Stimulated activated CD4-positive, alpha-beta T cell treated with anti-CD3 and anti-CD28 coated beads, Interleukin-4, amount 100 ng/mL, for 1 hour (primary cell): ENCODE measurements around the gene SEC16B.
"Not testable (repeated sequence)": the region's sequence is repeated elsewhere in the genome, so short reads cannot be mapped to it uniquely, and the experiment has no call there.

ENCODE experiments used
- DNase-seq: peaks from one replicate; pipeline ENCODE4 v3.0.0-alpha.2; 2020

SEC16B gene, protein sequence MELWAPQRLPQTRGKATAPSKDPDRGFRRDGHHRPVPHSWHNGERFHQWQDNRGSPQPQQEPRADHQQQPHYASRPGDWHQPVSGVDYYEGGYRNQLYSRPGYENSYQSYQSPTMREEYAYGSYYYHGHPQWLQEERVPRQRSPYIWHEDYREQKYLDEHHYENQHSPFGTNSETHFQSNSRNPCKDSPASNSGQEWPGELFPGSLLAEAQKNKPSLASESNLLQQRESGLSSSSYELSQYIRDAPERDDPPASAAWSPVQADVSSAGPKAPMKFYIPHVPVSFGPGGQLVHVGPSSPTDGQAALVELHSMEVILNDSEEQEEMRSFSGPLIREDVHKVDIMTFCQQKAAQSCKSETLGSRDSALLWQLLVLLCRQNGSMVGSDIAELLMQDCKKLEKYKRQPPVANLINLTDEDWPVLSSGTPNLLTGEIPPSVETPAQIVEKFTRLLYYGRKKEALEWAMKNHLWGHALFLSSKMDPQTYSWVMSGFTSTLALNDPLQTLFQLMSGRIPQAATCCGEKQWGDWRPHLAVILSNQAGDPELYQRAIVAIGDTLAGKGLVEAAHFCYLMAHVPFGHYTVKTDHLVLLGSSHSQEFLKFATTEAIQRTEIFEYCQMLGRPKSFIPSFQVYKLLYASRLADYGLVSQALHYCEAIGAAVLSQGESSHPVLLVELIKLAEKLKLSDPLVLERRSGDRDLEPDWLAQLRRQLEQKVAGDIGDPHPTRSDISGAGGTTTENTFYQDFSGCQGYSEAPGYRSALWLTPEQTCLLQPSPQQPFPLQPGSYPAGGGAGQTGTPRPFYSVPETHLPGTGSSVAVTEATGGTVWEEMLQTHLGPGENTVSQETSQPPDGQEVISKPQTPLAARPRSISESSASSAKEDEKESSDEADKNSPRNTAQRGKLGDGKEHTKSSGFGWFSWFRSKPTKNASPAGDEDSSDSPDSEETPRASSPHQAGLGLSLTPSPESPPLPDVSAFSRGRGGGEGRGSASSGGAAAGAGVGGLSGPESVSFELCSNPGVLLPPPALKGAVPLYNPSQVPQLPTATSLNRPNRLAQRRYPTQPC

DNA sequence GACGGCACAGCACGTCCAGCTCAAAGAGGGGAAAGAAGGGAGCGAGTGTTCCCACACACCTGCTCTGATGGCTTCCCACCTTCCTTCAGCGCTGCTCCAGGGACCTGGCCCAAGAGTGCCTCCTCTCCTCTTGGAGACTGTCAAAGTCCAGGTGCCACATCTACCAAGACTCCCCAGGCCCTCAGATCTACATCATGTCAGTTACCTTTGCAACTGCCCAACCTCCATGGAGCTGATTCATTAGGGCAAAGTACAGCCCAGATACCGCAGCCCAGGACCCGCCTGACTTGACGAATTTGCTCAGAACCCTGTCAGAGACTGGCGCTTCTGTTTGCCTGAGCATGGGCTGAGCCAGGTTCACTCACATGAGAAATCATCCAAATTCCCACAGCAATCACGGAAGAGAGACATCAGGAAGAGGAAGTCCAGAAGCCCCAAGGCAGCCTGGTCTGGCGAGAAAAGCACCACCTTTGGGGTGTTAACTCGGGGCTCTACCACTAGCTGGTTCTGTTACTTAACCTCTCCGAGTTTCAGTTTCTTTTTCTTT lies at the start of gene SEC16B:
Gene SEC16B, minus strand, starts transcription at position 234 of the 547 bp plus-strand sequence. CDS start 2,077 bp downstream, outside the sequence.
- DNase-seq, result no peak

GRCh38 chr1:178019622-178020021 lies 49.8 kb upstream of the SEC16B start:
- DNase-seq, result no peak

DNA sequence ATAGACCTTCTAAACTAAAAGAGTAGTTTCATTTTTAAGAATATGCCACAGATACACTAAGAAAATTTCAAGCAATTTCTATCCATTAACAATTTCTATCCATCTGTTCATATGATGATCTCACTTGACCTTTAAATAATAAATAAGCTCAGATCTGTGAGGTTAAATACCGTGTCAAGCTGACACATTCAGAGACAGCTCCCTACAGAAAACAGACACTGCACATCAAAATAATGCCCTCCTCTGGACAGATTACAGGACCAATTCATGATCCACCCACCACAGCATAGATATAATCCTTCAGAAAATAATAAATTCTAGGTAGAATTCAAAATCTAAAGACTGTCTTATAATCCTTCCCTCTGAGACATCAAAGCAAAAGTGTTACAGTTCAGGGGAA lies 49.4 kb upstream of the SEC16B start:
- DNase-seq, result no peak

DNA sequence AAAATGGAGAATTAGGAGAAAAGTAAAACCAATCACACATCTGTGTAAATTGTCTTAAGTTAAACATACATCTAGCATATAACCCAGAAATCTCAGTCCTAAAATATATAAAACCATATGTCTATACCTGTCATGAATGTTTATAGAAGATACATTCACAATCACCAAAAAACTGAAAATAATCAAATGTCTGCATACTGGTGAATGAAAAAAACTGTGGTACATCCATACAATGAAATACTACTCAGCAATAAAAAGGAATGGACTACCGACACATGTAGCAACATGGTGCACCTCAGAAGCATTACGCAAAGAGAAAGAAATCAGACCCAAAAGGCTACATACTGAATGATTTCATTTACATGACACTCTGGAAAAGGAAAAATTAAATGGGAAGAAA lies 47.7 kb upstream of the SEC16B start:
- no peak for DNase-seq

DNA sequence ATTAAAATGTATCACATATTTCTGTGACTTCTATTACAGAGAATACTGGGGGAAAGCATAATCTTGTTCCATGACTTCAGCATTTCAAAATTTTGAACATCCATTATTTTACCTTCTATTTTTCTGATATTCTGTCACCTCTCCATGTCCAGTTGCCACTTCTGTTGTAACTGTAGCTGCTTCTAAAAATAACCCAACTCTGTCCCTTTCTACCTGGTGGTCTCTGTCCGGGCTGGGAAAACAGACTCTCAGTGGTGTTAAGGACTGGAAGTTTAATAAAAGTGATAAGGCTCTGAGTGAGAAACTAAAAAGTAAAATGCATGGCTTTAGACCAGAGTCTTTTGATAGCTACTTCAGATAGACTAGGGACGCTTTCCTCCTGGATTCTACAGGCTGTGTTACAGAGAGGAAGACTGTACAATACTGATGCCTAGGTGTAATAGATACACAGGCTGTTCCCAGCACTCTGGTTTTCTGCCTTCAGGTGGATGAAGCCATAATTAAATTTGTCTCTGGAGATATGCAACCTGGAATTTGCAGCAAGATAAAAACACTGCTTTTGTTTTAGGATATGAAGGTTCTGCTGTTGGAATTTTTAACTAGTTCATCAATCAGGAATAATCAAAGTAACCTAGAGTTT lies 42.1 kb upstream of the SEC16B start:
- no peak for DNase-seq

GRCh38 chr1:178011465-178011828 lies 41.6 kb upstream of the SEC16B start:
- DNase-seq, result no peak

- DNase-seq, result no peak
These were observed 41.0 kb upstream of the SEC16B start for GRCh38 chr1:178010674-178011464.

DNA sequence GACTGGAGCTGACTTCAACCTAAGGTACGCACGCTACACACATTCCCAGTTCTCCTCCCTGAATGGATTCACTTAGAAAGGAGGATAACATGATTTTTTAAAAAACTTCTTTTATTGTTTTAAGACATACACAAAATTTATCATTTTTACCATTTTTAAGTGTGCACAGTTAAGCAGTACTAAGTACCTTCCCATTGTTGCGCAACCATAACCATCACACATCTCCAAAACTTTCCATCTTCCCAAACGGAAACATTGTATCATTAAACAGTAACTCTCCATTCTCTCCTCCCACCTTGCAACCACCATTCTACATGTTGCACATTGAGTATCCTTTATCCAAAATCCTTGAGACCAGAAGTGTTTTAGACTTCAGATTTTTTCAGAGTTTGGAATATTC lies 36.2 kb upstream of the SEC16B start:
- DNase-seq, result no peak

GRCh38 chr1:178005450-178005849 lies 35.6 kb upstream of the SEC16B start:
- DNase-seq, result no peak

DNA sequence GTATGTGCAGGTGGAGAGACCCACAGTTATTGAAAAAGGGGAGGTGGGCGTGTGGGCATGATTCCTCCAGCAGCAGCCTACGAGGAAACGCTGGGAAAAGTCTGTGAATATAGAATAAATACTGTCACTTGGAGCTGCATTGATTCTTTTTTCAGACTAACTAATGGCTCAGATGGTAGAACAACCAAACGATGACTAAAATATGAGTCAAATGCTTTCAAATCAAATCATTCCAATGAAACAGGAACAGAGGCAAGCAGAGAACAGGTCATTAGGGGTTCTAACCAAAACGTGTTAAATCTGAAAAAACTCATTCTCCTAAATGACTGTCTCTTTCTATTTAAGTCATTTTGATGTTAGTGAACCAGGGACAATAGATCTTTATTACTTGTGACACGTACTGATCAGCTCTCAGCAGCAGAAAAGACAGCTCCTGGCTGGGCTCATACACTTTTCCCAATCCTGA lies 35.1 kb upstream of the SEC16B start:
- no peak for DNase-seq

DNA sequence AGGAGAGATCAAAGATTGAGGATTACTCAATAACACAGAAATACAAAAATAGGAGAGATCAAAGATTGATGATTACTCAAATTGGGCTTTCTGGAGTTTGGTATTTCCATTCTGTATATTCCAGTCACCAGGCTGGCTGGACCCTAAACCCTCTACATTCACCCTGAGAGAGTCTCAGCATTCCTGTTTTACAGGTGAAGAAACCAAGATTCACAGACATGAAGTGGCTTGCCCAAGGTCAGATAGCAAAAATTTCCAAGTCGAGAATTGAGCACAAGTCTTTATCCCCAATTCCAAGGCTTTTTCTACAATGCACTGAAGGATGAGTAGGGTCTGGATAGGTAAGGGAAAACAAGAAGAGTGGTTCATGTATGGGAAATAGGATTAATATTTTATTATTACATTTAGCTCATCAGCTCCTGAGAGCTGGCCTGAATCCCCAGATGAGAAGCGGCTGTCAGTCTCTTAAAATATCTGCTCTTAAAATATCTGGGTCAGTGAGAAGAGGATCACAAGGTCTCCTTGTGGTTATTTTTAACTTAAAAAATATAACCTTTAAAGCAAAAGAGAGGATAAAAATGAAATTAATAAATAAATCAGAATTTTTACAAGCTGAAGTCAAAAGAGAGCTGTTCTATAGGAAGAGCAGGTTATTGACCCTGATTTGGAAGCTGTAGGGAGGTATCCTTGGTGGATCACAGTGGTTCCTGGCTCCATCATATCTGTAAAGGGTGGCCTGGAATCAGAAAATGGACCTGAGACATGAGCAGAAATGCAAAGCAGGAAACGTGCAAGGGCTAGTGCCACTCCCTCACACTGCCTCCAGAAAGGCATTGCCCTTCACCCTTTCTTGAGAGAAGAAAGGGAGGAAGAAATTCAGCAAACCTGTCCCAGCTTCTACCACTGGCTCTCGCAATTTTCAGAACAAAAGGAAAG lies 29.1 kb upstream of the SEC16B start:
- DNase-seq, result no peak

- DNase-seq, result no peak
These were observed 27.1 kb upstream of the SEC16B start for GRCh38 chr1:177996957-177997356.

DNA sequence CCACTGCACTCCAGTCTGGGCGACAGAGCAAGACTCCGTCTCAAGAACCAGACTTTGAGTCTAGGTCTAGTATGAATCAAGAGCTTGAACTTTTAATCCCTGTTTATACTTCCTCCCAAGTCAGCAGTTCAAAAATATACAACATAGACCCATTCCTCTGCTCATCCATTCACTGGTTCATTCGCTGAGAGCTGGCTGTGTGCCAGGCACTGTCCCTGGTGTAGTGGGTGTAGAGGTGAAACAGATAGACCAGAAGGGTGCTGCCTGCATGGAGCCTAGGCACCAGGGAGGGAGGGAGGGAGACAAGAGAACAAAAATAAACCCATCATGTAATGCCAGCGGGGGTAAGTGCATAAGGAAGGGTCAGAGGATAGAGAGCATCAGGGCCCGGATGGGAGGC lies 25.5 kb upstream of the SEC16B start:
- DNase-seq, result no peak

- DNase-seq, result not testable (repeated sequence)
These were observed 16.4 kb upstream of the SEC16B start for GRCh38 chr1:177986281-177986680.

GRCh38 chr1:177984761-177985160 lies 14.9 kb upstream of the SEC16B start:
- DNase-seq, result no peak

DNA sequence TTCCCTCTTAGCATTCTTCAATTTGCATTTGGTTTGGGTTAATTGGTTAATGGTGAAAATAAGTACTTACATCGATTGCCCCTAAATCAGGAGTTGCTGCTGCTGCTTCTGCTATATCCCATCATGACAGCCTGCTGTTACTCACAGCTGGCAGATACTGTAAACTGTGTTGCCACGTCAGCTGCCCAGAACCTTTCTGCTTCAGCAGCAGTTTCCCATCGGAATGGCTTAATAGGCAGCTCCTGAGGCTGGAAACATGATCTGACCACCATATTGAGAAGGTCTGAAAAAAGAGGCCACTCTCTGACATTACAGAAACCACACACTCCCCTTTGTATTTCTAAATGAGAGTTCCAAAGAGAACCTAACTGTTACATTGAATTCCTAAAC lies 14.3 kb upstream of the SEC16B start:
- DNase-seq, result no peak

GRCh38 chr1:177983482-177984135 lies 13.8 kb upstream of the SEC16B start:
- no peak for DNase-seq

- DNase-seq, result no peak
These were observed 13.2 kb upstream of the SEC16B start for GRCh38 chr1:177983077-177983476.

DNA sequence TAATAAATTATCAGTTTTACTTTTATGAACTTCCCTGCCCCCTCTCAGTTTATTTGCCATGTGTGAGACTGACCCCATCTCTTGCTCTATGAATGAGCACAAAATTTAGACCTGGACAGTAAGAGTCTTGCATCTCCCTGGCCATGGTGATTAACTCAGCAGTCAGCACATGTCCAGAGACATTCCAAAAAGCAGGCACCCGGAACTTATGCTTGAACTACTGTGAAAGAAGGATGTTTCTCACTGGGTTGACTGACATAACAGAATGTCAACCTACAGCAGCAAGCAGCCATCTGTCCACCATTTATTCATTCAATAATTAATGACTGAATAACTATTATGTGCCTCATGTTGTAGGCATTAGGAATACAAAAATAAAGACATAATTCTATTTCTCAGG lies 11.3 kb upstream of the SEC16B start:
- DNase-seq, result no peak

DNA sequence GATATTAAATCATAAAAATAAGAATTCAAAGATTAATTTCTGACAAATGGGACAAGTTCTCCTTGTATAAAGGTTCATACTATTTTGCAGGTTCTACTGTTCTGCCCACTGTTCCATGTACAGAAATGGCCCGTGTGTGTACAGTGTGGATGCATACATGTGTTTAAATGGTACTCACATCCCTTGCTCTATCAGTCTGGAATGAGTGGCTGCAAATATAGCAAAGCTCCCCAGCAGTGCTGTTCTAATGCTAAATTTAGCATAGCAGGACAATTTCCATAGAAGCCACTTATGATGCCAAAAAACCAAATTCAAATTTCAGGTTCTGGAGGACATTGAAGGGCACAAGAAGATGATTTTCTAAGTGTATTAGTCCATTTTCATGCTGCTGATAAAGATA lies 9.4 kb upstream of the SEC16B start:
- no peak for DNase-seq
